K562 (cell line): ENCODE data around the gene SNX1. TPM values are rescaled to one million over a fixed set of nuclear protein-coding genes. Genes with fewer than 3 reads are reported as not detected.

ENCODE experiments used
- ATAC-seq: fragments of 200-7000 bp; cut with Tn5 transposase; 3 replicates; pipeline ENCODE4 v1.9.1; 2020; ENCODE audit warnings: moderate library complexity
- BruUV-seq: library from RNA; stranded (reverse); fragments of 400-500 nt; replicated peaks from 2 replicates; lab custom pipeline; 2021; lab: Mats Ljungman, UMichigan
- CTCF ChIA-PET: fragments of 300-600 bp; formaldehyde crosslinking; extraction: SDS; loops from one replicate; lab custom pipeline; 2021; ENCODE audit warnings: low intra/inter-chr PET ratio; lab: Yijun Ruan, JAX
- POLR2A ChIA-PET: fragments of 300-600, 350-650 bp; sonication (Branson Sonifier 250); formaldehyde crosslinking; extraction: SDS; loops from one replicate; lab custom pipeline; 2021; ENCODE audit warnings: antibody characterized with exemption, inconsistent platforms; lab: Yijun Ruan, JAX
- DNase-seq, 4 experiments: peaks; one replicate each; pipeline versions ENCODE4 v3.0.0 to v3.0.0-alpha.2; 2011 to 2018; ENCODE audit warnings: low spot score in 3 of 4, mixed read lengths in 3 of 4; ENCODE audit errors: extremely low read depth in 1 of 4
- FAIRE-seq: peaks from 2 replicates; lab custom pipeline; 2011; peaks lifted over from hg19 to GRCh38; lab: Jason Lieb, UNC
- H2AFZ ChIP-seq: 2 replicates; pipeline ENCODE4 v1.6.0; 2011; ENCODE audit warnings: low read depth, low read length, control low read depth, inconsistent platforms
- H3K27ac ChIP-seq: fragments of 200-600 bp; 3 replicates; pipeline ENCODE4 v1.8.0; 2011; ENCODE audit warnings: low read depth, mild to moderate bottlenecking, control low read depth, inconsistent platforms, low read length, moderate library complexity, mixed read lengths; ENCODE audit errors: extremely low read depth
- H3K27me3 ChIP-seq, 2 experiments: fragments of 300-600 bp in 1 of 2; 2 replicates in 1 of 2; 3 replicates in 1 of 2; pipeline versions ENCODE4 v1.6.0 to v1.8.0; 2011; ENCODE audit warnings: inconsistent platforms in 2 of 2, low read length in 2 of 2, mild to moderate bottlenecking in 1 of 2, mixed read lengths in 1 of 2, moderate library complexity in 1 of 2; ENCODE audit not compliant: control insufficient read depth in 2 of 2, insufficient read depth in 2 of 2
- H3K36me3 ChIP-seq: fragments of 300-600 bp; 3 replicates; pipeline ENCODE4 v1.8.0; 2011; ENCODE audit warnings: mild to moderate bottlenecking, low read length, inconsistent platforms; ENCODE audit not compliant: control insufficient read depth, insufficient read depth
- H3K4me1 ChIP-seq, 2 experiments: fragments of 200-600 bp in 1 of 2; replicated peaks in 1 of 2; 2 replicates in 1 of 2; 3 replicates in 1 of 2; pipeline versions ENCODE4 v1.5.1 to v1.8.0; 2011; ENCODE audit warnings: inconsistent platforms in 2 of 2, low read length in 2 of 2, mild to moderate bottlenecking in 1 of 2, mixed read lengths in 1 of 2, moderate library complexity in 1 of 2; ENCODE audit not compliant: control insufficient read depth in 2 of 2, insufficient read depth in 2 of 2
- H3K4me2 ChIP-seq: 2 replicates; pipeline ENCODE4 v1.6.1; 2011; ENCODE audit warnings: low read length, control low read depth, inconsistent platforms, mixed read lengths; ENCODE audit not compliant: insufficient read depth
- H3K4me3 ChIP-seq: fragments of 200-600 bp; sonication (generic), shearing (Covaris generic); 2 replicates; pipeline ENCODE4 v1.5.1; 2016; ENCODE audit warnings: control low read depth, inconsistent platforms
- H3K79me2 ChIP-seq: fragments of 200-600 bp; 3 replicates; pipeline ENCODE4 v1.8.0; 2011; ENCODE audit warnings: low read length, inconsistent platforms; ENCODE audit not compliant: control insufficient read depth, insufficient read depth
- H3K9ac ChIP-seq, 2 experiments: 2 replicates each; pipeline versions ENCODE4 v1.6.0 to v1.6.1; 2011; ENCODE audit warnings: low read depth in 2 of 2, low read length in 2 of 2, control low read depth in 1 of 2, inconsistent platforms in 1 of 2, mild to moderate bottlenecking in 1 of 2, mixed read lengths in 1 of 2; ENCODE audit not compliant: insufficient read depth in 1 of 2
- H3K9me1 ChIP-seq: one replicate; pipeline ENCODE4 v1.6.0; 2011; ENCODE audit warnings: inconsistent platforms, mild to moderate bottlenecking, low read length, moderate library complexity; ENCODE audit not compliant: control insufficient read depth, insufficient read depth
- H3K9me3 ChIP-seq: replicated peaks from 2 replicates; pipeline ENCODE4 v1.5.1; 2011; ENCODE audit warnings: low read depth, low read length, inconsistent platforms; ENCODE audit not compliant: control insufficient read depth, insufficient read depth
- H4K20me1 ChIP-seq: replicated peaks from 2 replicates; pipeline ENCODE4 v1.6.1; 2011; ENCODE audit warnings: low read length, inconsistent platforms, mixed read lengths; ENCODE audit not compliant: control insufficient read depth, insufficient read depth
- ARID3A ChIP-seq: IDR thresholded peaks from 2 replicates; pipeline ENCODE4 v1.6.1; 2012; ENCODE audit warnings: low read depth, low read length, improper control_type of control experiment, borderline replicate concordance
- CTCF ChIP-seq, 3 experiments: IDR thresholded peaks in 2 of 3; conservative IDR thresholded peaks in 1 of 3; 2 replicates each; pipeline ENCODE4 v1.5.1; 2011 to 2012; ENCODE audit warnings: low read length in 3 of 3, mild to moderate bottlenecking in 3 of 3, control low read depth in 2 of 3, improper control_type of control experiment in 1 of 3, inconsistent platforms in 1 of 3, low read depth in 1 of 3, mixed read lengths in 1 of 3, moderate library complexity in 1 of 3; ENCODE audit not compliant: insufficient read depth in 2 of 3
- ETS2 ChIP-seq: IDR thresholded peaks from 2 replicates; pipeline ENCODE4 v1.6.1; 2016; ENCODE audit warnings: borderline replicate concordance, missing genetic modification characterization, mild to moderate bottlenecking, moderate library complexity, missing compliant biosample characterization; ENCODE audit not compliant: poor library complexity, severe bottlenecking
- MIER1 ChIP-seq: fragments of 450-650 bp; IDR thresholded peaks from 2 replicates; pipeline ENCODE4 v1.6.1; 2016; ENCODE audit warnings: antibody characterized with exemption, mild to moderate bottlenecking, low read depth
- NFIC ChIP-seq: fragments of 450-650 bp; IDR thresholded peaks from 2 replicates; pipeline ENCODE4 v1.6.1; 2017; ENCODE audit warnings: mild to moderate bottlenecking, inconsistent platforms
- POU5F1 ChIP-seq: fragments of 150-350 bp; IDR thresholded peaks from 2 replicates; pipeline ENCODE4 v1.6.1; 2014; ENCODE audit warnings: borderline replicate concordance, low read length, low read depth, mild to moderate bottlenecking; ENCODE audit not compliant: partially characterized antibody
- RFX1 ChIP-seq: fragments of 450-650 bp; IDR thresholded peaks from 2 replicates; pipeline ENCODE4 v1.6.1; 2016; ENCODE audit warnings: mild to moderate bottlenecking, moderate library complexity
- RFX7 ChIP-seq: fragments of 250-450 bp; sonication (Bioruptor Pico); IDR thresholded peaks from 2 replicates; pipeline ENCODE4 v1.5.1; 2021; ENCODE audit warnings: mild to moderate bottlenecking
- SIN3A ChIP-seq, 2 experiments: fragments of 150-350 bp in 1 of 2; IDR thresholded peaks; 2 replicates each; pipeline ENCODE4 v1.6.1; 2011 to 2016; ENCODE audit warnings: borderline replicate concordance in 2 of 2, low read depth in 2 of 2, low read length in 2 of 2, mild to moderate bottlenecking in 2 of 2, moderate library complexity in 2 of 2; ENCODE audit not compliant: control insufficient read depth in 1 of 2
- SP1 ChIP-seq: sonication (generic); formaldehyde crosslinking; IDR thresholded peaks from 2 replicates; pipeline ENCODE4 v1.8.1; 2022; ENCODE audit warnings: mild to moderate bottlenecking, missing genetic modification reagents
- ZBTB1 ChIP-seq: sonication (generic); formaldehyde crosslinking; IDR thresholded peaks from 2 replicates; pipeline ENCODE4 v1.8.1; 2023; ENCODE audit warnings: missing genetic modification reagents, low read depth, mild to moderate bottlenecking, borderline replicate concordance
- WGBS: fragments of 100-300 bp; shearing (Covaris generic); methylation state at CpG from one replicate; pipeline ENCODE4 v1.1.6; 2016; ENCODE audit warnings: low coverage, mixed read lengths; ENCODE audit not compliant: insufficient coverage; ENCODE audit errors: missing lambda C conversion rate; 5-methylcytosine and 5-hydroxymethylcytosine counted together
- in situ Hi-C: fragments of 300-500 bp; cut with MboI; formaldehyde crosslinking; loops from 4 replicates; pipeline ENCODE4 v1.15.0; 2018; ENCODE audit warnings: inconsistent platforms, mixed read lengths
- intact Hi-C: fragments of 100-400 bp; cut with micrococcal nuclease; formaldehyde crosslinking; loops from 2 replicates; pipeline ENCODE4 v1.14.2; 2022
- polyA plus RNA-seq, 8 experiments: library from polyadenylated mRNA; depleted of rRNA in 4 of 8; stranded (reverse) in 5 of 8; unstranded in 3 of 8; fragments of >200 nt; fragmentation: Nextera tagmentation in 2 of 8; fragmentation: Illumina TruSeq in 1 of 8; extraction: Ambion mirVana in 2 of 8; extraction: Trizol in 1 of 8; gene quantifications; 2 replicates each; pipeline versions ENCODE4 v1.2.1 to v1.2.3, GENCODE V29; 2011 to 2014; ENCODE audit warnings: inconsistent platforms in 1 of 8, missing spikeins in 1 of 8
- total RNA-seq, 7 experiments: library from RNA; depleted of rRNA in 6 of 7; stranded (reverse); fragments of >200 nt in 6 of 7; fragmentation: Illumina TruSeq in 2 of 7; extraction: Trizol in 2 of 7; gene quantifications; 2 replicates each; pipeline versions ENCODE4 v1.2.1 to v1.2.3, GENCODE V29; 2011 to 2021; ENCODE audit warnings: low replicate concordance in 1 of 7
- TF ChIP-seq, protein P1 (sequence below): sonication (generic); formaldehyde crosslinking; IDR thresholded peaks from 2 replicates; pipeline ENCODE4 v1.8.1; 2022; ENCODE audit warnings: missing genetic modification reagents
- TF ChIP-seq, protein P2 (sequence below): sonication (generic); IDR thresholded peaks from 2 replicates; pipeline ENCODE4 v1.6.1; 2016

SNX1 gene
- total and polyA plus RNA-seq, 9 of the 15 experiments (the other 6 are each of a cell fraction or from before 2014, with no cell fraction given), result 11.0 to 105 (median 59.9) TPM

GRCh38 chr15:64096668-64097384 lies 1.0 kb downstream of the SNX1 start:
- WGBS, result 1% methylated on average over 16 of the region's 16 CpGs
- BruUV-seq, result no TSS peak
- peaks cover 16% of the 10 kb centered on the region; the same call in 2 of the 3 replicates for H3K36me3 ChIP-seq
- peaks cover 12% of the 10 kb centered on the region for H4K20me1 ChIP-seq
- ChIA-PET CTCF (no interaction called here), POLR2A (interaction anchor here (0.6 to 1.1 kb wide), 5 partner anchors 14 to 1362 kb away, joined by 3 to 5 read pairs (median 4); partner anchors contain the start of gene ZNF609)
- peaks cover 6 to 16% of the 10 kb centered on the region in 2 experiments for H3K4me1 ChIP-seq
- intact Hi-C loops, result no loop called here
- no peaks in the 10 kb centered on the region for H3K27me3 ChIP-seq
- no peaks in the 10 kb centered on the region for H3K9me3 ChIP-seq
- DNase-seq (peak in 1 of 4 experiments; percentile 52), ATAC-seq (no peak), FAIRE-seq (no peak)
- peak overlapping the region; percentile 95 for H3K4me2 ChIP-seq
- H3K9me1 ChIP-seq, result no peaks in the 10 kb centered on the region
- H2AFZ ChIP-seq, result peak overlapping the region; percentile 71; the same call in 1 of the 2 replicates
- TF ChIP-seq, protein P1, sequence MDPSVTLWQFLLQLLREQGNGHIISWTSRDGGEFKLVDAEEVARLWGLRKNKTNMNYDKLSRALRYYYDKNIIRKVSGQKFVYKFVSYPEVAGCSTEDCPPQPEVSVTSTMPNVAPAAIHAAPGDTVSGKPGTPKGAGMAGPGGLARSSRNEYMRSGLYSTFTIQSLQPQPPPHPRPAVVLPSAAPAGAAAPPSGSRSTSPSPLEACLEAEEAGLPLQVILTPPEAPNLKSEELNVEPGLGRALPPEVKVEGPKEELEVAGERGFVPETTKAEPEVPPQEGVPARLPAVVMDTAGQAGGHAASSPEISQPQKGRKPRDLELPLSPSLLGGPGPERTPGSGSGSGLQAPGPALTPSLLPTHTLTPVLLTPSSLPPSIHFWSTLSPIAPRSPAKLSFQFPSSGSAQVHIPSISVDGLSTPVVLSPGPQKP (CRISPR knock-in tag), result no peak
- TF ChIP-seq SP1 (CRISPR knock-in tag) (peak; percentile 42; the same call in 1 of the 2 replicates), ETS2 (tag) (no peak), CTCF (IDR thresholded peaks at IDR 0.05 in 2 of 3, conservative IDR thresholded peaks at IDR 0.05 in 1 of 3; ENCODE audit: insufficient read depth in 2 of 3, low read depth in 1 of 3, low read length in 3 of 3) (peak in 1 of 3 experiments; percentile 36; a peak in 2 of 6 replicates), ARID3A (0 out of 2 replicates have a peak, but pooled peaks have one; percentile 41), MIER1 (no peak), NFIC (peak; percentile 74), ZBTB1 (CRISPR knock-in tag) (no peak), POU5F1 (no peak), RFX7 (CRISPR knock-in tag) (no peak), RFX1 (peak; percentile 74), SIN3A (IDR thresholded peaks at IDR 0.05; ENCODE audit: borderline replicate concordance in 2 of 2, control insufficient read depth in 1 of 2, low read depth in 2 of 2, low read length in 2 of 2) (peak in 1 of 2 experiments; percentile 10; a peak in 1 of 4 replicates)
- TF ChIP-seq, protein P2, sequence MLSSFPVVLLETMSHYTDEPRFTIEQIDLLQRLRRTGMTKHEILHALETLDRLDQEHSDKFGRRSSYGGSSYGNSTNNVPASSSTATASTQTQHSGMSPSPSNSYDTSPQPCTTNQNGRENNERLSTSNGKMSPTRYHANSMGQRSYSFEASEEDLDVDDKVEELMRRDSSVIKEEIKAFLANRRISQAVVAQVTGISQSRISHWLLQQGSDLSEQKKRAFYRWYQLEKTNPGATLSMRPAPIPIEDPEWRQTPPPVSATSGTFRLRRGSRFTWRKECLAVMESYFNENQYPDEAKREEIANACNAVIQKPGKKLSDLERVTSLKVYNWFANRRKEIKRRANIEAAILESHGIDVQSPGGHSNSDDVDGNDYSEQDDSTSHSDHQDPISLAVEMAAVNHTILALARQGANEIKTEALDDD, result peak; percentile 15; the same call in 1 of the 2 replicates
- H3K27ac ChIP-seq, result peak overlapping the region; percentile 85
- in situ Hi-C loops, result no loop called here
- H3K4me3 ChIP-seq, result peak overlapping the region; percentile 81
- H3K79me2 ChIP-seq, result peaks cover 91% of the 10 kb centered on the region
- H3K9ac ChIP-seq, result peak overlapping the region; percentile 88 to 94; a peak in 3 of 4 replicates
